GM19468 (cell line): ENCODE measurements around the gene HOXC4.
"Not testable (repeated sequence)": the region's sequence is repeated elsewhere in the genome, so short reads cannot be mapped to it uniquely, and the experiment has no call there.

Source experiments
- ATAC-seq: cut with Tn5 transposase; IDR thresholded peaks from one replicate; pipeline ENCODE4 v1.9.1; 2021; ENCODE audit warnings: mild to moderate bottlenecking, moderate library complexity, moderate number of reproducible peaks; ENCODE audit not compliant: unreplicated experiment; ENCODE audit errors: extremely low read depth

Gene HOXC4

GRCh38 chr12:54080008-54080924 is 26.6 kb downstream of the HOXC4 start:
- ATAC-seq: not testable (repeated sequence)

DNA sequence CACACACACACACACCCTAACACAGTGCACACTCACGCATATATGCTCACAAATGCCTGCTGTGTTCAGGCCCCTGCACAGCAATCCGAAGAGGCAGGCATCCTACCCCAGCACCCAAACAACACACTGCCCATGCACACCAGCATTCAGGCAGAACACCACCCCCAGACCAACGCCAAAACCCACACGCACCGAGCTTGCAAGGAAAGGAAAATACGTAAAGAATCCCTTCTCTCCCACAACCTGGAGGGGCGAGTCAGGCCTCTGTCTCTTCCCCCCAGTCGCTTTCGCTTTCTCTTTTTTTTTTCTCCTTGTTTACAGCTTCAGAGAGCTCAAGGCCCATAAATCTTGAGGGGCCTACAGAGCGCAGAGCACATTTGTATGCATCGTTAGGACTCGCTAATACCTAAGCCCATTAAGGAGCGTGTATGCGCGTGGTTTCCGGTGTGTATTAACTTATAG is 27.4 kb downstream of the HOXC4 start:
- not testable (repeated sequence) for ATAC-seq

DNA sequence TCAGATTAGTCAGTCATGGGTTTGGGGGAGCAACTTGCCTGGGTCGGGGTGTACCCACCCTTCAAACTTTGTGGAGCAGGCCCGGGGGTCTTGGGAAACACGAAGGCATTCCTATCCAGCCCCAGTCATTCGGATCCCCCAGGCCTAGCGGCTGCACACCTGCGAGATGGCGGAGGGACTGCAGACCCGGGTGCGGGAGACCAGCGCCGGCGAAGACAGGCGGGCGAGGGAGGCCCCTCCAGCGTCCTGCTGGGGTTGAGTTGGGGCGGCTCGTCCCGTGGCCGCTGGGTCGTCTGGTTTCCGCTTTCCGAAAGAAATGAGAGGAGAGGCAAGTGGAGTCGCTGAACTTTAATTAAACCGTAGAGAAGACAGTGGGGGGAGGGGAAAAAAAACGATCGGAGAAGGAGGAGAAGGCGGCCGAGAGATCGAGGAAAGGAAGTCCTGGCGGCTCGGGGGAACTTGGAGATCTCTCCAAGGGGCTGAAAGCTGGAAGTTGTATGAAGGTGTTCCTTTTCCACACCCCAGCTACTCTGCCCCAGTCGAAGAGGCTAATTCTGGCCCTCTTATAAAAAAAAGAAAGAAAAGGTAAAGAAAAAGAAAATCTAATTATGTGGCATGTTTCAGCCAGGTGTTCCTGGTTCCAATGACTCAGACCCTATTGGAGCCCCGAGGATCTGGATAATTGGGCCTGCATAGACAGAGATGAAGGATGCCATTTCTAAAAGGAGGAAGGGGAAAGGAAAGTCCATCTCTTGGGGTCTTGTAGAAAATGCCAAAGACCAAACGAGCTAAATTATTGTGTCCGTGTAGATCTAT is 28.2 kb downstream of the HOXC4 start:
- ATAC-seq: not testable (repeated sequence)

DNA sequence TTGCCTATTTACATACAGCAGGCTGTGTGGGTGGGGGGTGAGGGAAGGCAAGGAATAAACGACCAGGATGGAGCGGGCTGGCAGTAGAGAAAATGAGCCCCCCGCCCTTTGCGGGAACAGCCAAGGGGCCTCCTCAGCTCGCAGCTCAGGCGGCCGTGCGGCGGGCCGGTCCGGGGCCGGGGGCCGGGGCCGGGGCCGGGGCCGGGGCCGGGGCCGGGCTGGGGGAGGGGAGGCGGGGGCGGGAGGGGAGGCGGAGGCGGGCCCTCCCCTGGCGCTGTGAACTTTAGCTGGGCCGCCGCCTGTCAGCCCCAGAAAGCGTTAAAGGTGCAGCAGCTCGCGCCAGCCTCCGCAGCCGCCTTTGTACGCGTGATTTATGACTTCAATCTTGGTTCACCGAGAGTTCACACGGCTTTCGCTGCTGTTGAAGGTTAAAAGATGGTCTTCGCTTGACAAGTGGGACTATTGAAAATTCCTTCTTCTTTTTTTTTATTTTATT is 28.8 kb downstream of the HOXC4 start:
- no peak for ATAC-seq

- not testable (repeated sequence) for ATAC-seq
Measured at GRCh38 chr12:54088011-54088410, 34.4 kb downstream of the HOXC4 start.

DNA sequence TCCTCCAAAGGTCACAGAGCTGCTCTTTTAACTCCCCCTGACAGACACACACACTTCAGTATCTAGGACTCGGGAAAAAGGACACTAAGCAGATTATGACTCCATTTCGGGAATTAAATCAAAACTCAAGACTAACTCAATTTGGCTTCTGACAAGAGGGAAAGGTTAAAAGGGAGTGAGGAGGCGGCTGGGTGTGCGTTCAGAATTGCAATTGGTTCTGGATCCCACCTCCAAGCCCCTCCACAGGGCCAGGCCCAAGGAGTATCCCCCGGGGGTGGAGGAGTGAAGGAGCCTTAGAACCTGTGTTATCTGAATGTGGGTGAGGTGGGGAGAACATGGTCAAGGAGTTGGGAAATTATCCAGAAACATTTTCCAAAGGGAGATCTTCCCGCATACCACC is 35.8 kb downstream of the HOXC4 start:
- not testable (repeated sequence) for ATAC-seq

DNA sequence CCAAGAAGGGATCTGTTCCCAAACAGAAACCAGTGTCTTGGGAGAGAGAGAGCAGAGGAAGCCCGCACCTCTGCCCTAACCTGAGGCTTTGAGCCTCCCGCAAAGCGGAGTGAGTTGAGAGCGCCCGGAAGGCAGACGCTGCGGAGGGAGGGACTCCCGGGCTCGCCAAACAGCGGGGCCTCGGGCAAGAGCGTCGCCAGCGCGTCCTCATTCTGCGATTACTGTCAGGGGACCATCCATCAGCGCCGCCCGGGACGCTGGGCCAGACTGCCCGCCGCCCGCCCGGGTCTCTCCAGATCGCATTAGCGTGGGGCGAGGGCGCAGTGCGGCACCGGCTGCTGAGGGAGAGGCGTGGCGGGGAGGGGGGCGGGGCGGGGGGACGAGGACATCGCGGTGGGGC is 36.7 kb downstream of the HOXC4 start:
- not testable (repeated sequence) for ATAC-seq

DNA sequence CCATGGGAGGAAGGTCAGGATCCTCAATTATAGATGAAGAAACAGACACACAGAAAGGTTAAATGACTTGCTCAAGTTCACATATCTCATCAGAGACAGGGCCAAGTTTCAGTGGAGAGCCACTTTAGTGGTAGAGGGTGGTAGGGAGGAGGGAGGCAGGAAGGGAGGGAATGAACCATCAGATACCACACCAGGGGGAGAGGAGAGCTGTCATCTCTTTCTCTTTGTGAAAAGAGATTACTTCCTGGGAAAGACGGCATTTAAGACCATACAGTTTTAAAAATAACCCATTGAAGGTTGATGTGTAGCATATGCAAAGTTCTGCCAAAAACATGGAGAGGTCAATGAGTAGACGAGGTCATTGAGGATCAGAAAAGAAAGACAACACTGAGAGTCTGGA is 39.3 kb downstream of the HOXC4 start:
- not testable (repeated sequence) for ATAC-seq

DNA sequence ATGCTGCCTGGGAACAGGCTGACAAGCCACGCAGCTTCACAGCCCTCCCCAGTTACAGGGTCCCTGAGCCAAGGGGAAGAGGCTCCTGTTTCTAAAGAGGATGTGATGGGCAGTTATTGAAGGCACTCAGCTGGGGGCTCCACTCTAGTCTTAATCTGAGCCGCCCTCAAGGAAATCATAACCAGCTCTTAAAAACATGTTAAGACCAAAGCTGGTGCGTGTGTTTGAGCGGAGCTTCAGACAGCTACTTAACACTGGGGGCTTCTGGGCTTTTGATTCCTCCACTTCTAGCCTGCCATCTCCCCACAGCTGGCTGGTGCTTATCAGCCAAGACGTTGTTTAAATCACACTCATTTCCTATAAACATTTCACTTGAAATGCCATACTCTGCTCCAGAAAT is 42.3 kb downstream of the HOXC4 start:
- not testable (repeated sequence) for ATAC-seq

DNA sequence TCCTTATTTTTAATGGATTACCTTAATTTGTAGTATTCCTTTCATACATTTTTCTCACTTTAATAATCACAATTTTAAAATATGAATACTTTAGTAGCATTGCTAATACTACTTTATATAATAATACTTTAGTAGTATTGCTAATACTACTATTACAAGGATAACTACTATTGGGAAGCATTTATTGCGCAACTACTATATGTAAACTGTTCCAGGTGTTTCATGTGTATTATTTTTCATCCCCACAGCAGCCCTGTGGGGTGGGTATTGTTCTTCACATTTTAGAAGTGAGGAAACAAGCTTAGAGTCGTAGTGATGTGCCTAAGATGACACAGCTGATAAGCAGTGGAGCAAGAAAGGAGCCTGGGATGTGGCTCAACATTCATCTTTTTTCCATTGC is 45.0 kb downstream of the HOXC4 start:
- not testable (repeated sequence) for ATAC-seq

- not testable (repeated sequence) for ATAC-seq
Measured at GRCh38 chr12:54100588-54100987, 47.0 kb downstream of the HOXC4 start.

DNA sequence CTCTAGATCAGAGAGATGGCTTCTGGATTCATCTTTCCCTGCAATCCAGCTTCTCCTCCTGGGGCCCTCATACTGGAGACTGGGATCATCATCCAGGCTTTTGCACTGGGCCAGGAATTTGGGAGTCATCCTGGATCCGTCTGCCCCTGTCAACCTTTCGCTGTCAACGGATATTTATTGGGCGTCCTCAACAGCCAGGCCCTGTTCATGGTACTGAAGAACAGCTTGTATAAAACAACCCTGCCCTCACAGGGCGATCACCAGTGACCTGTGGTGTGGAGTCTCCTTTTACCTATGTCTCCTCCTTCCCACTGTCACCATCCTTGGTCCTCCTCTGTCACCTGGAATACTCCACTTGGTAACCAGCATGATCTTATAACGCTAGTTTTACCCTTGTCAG is 48.6 kb downstream of the HOXC4 start:
- ATAC-seq: not testable (repeated sequence)

GRCh38 chr12:54103827-54104226 is 50.2 kb downstream of the HOXC4 start:
- not testable (repeated sequence) for ATAC-seq
